ENCODE results near the gene PRKG1.

PRKG1 gene

GRCh38 chr10:51344371-51344770, 270.1 kb downstream of the PRKG1 start:
- in situ Hi-C loops (cut with MboI; ENCODE audit: low sequenced_read_pairs): no loop called here
- H3K4me1 ChIP-seq: no peaks in the 10 kb centered on the region
- H3K4me3 ChIP-seq: no peak overlapping the region
- no peaks in the 10 kb centered on the region for H3K9me3 ChIP-seq
- no peaks in the 10 kb centered on the region for H3K36me3 ChIP-seq (replicated peaks)
- H3K27me3 ChIP-seq (ENCODE audit: low read depth): no peaks in the 10 kb centered on the region
- DNase-seq (ENCODE audit: low spot score in 2 of 2): no peak

- Histone ChIP-seq H3K9me3 (no peaks in the 10 kb centered on the region), H3K27me3 (ENCODE audit: low read depth) (no peaks in the 10 kb centered on the region), H3K36me3 (replicated peaks) (no peaks in the 10 kb centered on the region), H3K4me1 (no peaks in the 10 kb centered on the region), H3K4me3 (no peak overlapping the region)
- in situ Hi-C loops (cut with MboI; ENCODE audit: low sequenced_read_pairs): no loop called here
- no peak for DNase-seq (ENCODE audit: low spot score in 2 of 2)
Measured at GRCh38 chr10:51348622-51349021, 274.3 kb downstream of the PRKG1 start.

GRCh38 chr10:51357170-51357569, 282.9 kb downstream of the PRKG1 start:
- H3K4me3 ChIP-seq: no peak overlapping the region
- no peaks in the 10 kb centered on the region for H3K27me3 ChIP-seq (ENCODE audit: low read depth)
- in situ Hi-C loops (cut with MboI; ENCODE audit: low sequenced_read_pairs): no loop called here
- H3K9me3 ChIP-seq: no peaks in the 10 kb centered on the region
- no peaks in the 10 kb centered on the region for H3K4me1 ChIP-seq
- no peaks in the 10 kb centered on the region for H3K36me3 ChIP-seq (replicated peaks)
- no peak for DNase-seq (ENCODE audit: low spot score in 2 of 2)

- in situ Hi-C loops (cut with MboI; ENCODE audit: low sequenced_read_pairs): no loop called here
- H3K9me3 ChIP-seq: no peaks in the 10 kb centered on the region
- no peak overlapping the region for H3K4me3 ChIP-seq
- no peaks in the 10 kb centered on the region for H3K36me3 ChIP-seq (replicated peaks)
- no peak for DNase-seq (ENCODE audit: low spot score in 2 of 2)
- H3K27me3 ChIP-seq (ENCODE audit: low read depth): no peaks in the 10 kb centered on the region
- H3K4me1 ChIP-seq: no peaks in the 10 kb centered on the region
Measured at GRCh38 chr10:51358227-51358626, 283.9 kb downstream of the PRKG1 start.

- in situ Hi-C loops (cut with MboI; ENCODE audit: low sequenced_read_pairs): no loop called here
- no peak for DNase-seq (ENCODE audit: low spot score in 2 of 2)
- H3K9me3 ChIP-seq: no peaks in the 10 kb centered on the region
- H3K27me3 ChIP-seq (ENCODE audit: low read depth): no peaks in the 10 kb centered on the region
- no peaks in the 10 kb centered on the region for H3K36me3 ChIP-seq (replicated peaks)
- H3K4me1 ChIP-seq: no peaks in the 10 kb centered on the region
- no peak overlapping the region for H3K4me3 ChIP-seq
Measured at GRCh38 chr10:51363415-51363814, 289.1 kb downstream of the PRKG1 start.

GRCh38 chr10:51364674-51365073, 290.4 kb downstream of the PRKG1 start:
- Histone ChIP-seq H3K4me3 (no peak overlapping the region), H3K9me3 (no peaks in the 10 kb centered on the region), H3K27me3 (ENCODE audit: low read depth) (no peaks in the 10 kb centered on the region), H3K4me1 (no peaks in the 10 kb centered on the region), H3K36me3 (replicated peaks) (no peaks in the 10 kb centered on the region)
- DNase-seq (ENCODE audit: low spot score in 2 of 2): no peak
- in situ Hi-C loops (cut with MboI; ENCODE audit: low sequenced_read_pairs): no loop called here

- no peak for DNase-seq (ENCODE audit: low spot score in 2 of 2)
- in situ Hi-C loops (cut with MboI; ENCODE audit: low sequenced_read_pairs): no loop called here
- Histone ChIP-seq H3K4me3 (no peak overlapping the region), H3K27me3 (ENCODE audit: low read depth) (no peaks in the 10 kb centered on the region), H3K4me1 (no peaks in the 10 kb centered on the region), H3K9me3 (no peaks in the 10 kb centered on the region), H3K36me3 (replicated peaks) (no peaks in the 10 kb centered on the region)
Measured at GRCh38 chr10:51366044-51366443, 291.8 kb downstream of the PRKG1 start.

GRCh38 chr10:51367127-51367526, 292.8 kb downstream of the PRKG1 start:
- no peaks in the 10 kb centered on the region for H3K4me1 ChIP-seq
- H3K9me3 ChIP-seq: no peaks in the 10 kb centered on the region
- no peak overlapping the region for H3K4me3 ChIP-seq
- H3K36me3 ChIP-seq (replicated peaks): no peaks in the 10 kb centered on the region
- no peak for DNase-seq (ENCODE audit: low spot score in 2 of 2)
- in situ Hi-C loops (cut with MboI; ENCODE audit: low sequenced_read_pairs): no loop called here
- no peaks in the 10 kb centered on the region for H3K27me3 ChIP-seq (ENCODE audit: low read depth)

GRCh38 chr10:51367694-51368093, 293.4 kb downstream of the PRKG1 start:
- H3K27me3 ChIP-seq (ENCODE audit: low read depth): no peaks in the 10 kb centered on the region
- in situ Hi-C loops (cut with MboI; ENCODE audit: low sequenced_read_pairs): no loop called here

GRCh38 chr10:51368943-51369342, 294.7 kb downstream of the PRKG1 start:
- DNase-seq (ENCODE audit: low spot score in 2 of 2): peak in 1 of 2 experiments; percentile 11

More at GRCh38 chr10:51367694-51368093, 293.4 kb downstream of the PRKG1 start:
- H3K4me3 ChIP-seq: no peak overlapping the region
- H3K36me3 ChIP-seq (replicated peaks): no peaks in the 10 kb centered on the region
- DNase-seq (ENCODE audit: low spot score in 2 of 2): no peak
- H3K9me3 ChIP-seq: no peaks in the 10 kb centered on the region
- H3K4me1 ChIP-seq: no peaks in the 10 kb centered on the region

GRCh38 chr10:51369903-51370302, 295.6 kb downstream of the PRKG1 start:
- no peak for DNase-seq (ENCODE audit: low spot score in 2 of 2)
- H3K4me3 ChIP-seq: no peak overlapping the region
- no peaks in the 10 kb centered on the region for H3K27me3 ChIP-seq (ENCODE audit: low read depth)
- in situ Hi-C loops (cut with MboI; ENCODE audit: low sequenced_read_pairs): no loop called here
- no peaks in the 10 kb centered on the region for H3K36me3 ChIP-seq (replicated peaks)
- H3K9me3 ChIP-seq: no peaks in the 10 kb centered on the region
- H3K4me1 ChIP-seq: no peaks in the 10 kb centered on the region

More at GRCh38 chr10:51368943-51369342, 294.7 kb downstream of the PRKG1 start:
- no peaks in the 10 kb centered on the region for H3K4me1 ChIP-seq
- H3K9me3 ChIP-seq: no peaks in the 10 kb centered on the region
- no peaks in the 10 kb centered on the region for H3K36me3 ChIP-seq (replicated peaks)
- in situ Hi-C loops (cut with MboI; ENCODE audit: low sequenced_read_pairs): no loop called here
- no peaks in the 10 kb centered on the region for H3K27me3 ChIP-seq (ENCODE audit: low read depth)
- H3K4me3 ChIP-seq: no peak overlapping the region

GRCh38 chr10:51371743-51372142, 297.5 kb downstream of the PRKG1 start:
- no peaks in the 10 kb centered on the region for H3K36me3 ChIP-seq (replicated peaks)
- in situ Hi-C loops (cut with MboI; ENCODE audit: low sequenced_read_pairs): no loop called here
- no peaks in the 10 kb centered on the region for H3K27me3 ChIP-seq (ENCODE audit: low read depth)
- H3K9me3 ChIP-seq: no peaks in the 10 kb centered on the region
- H3K4me1 ChIP-seq: no peaks in the 10 kb centered on the region
- DNase-seq (ENCODE audit: low spot score in 2 of 2): no peak
- no peak overlapping the region for H3K4me3 ChIP-seq

- in situ Hi-C loops (cut with MboI; ENCODE audit: low sequenced_read_pairs): loop anchor here (25.0 kb wide), 1 partner anchor 837 kb away; no protein-coding TSS in a partner anchor
- Histone ChIP-seq H3K4me3 (no peak overlapping the region), H3K4me1 (no peaks in the 10 kb centered on the region), H3K36me3 (replicated peaks) (no peaks in the 10 kb centered on the region), H3K27me3 (ENCODE audit: low read depth) (no peaks in the 10 kb centered on the region), H3K9me3 (no peaks in the 10 kb centered on the region)
- no peak for DNase-seq (ENCODE audit: low spot score in 2 of 2)
Measured at GRCh38 chr10:51375790-51376189, 301.5 kb downstream of the PRKG1 start.

GRCh38 chr10:51377070-51377931, 303.0 kb downstream of the PRKG1 start:
- no peak overlapping the region for H3K4me3 ChIP-seq
- H3K36me3 ChIP-seq (replicated peaks): no peaks in the 10 kb centered on the region
- in situ Hi-C loops (cut with MboI; ENCODE audit: low sequenced_read_pairs): loop anchor here (25.0 kb wide), 1 partner anchor 835 kb away; no protein-coding TSS in a partner anchor
- H3K27me3 ChIP-seq (ENCODE audit: low read depth): no peaks in the 10 kb centered on the region
- DNase-seq (ENCODE audit: low spot score in 2 of 2): no peak
- no peaks in the 10 kb centered on the region for H3K4me1 ChIP-seq
- H3K9me3 ChIP-seq: no peaks in the 10 kb centered on the region

Data from HAP-1 (cell line).